BE2C (cell line): Measurements from ENCODE around the gene TMEM138.

Experiments
- DNase-seq: peaks from one replicate; pipeline ENCODE4 v3.0.0-alpha.2; 2020
- H3K27me3 ChIP-seq: fragments of 250-450 bp; sonication (Bioruptor Pico); 2 replicates; pipeline ENCODE4 v1.5.1; 2020; ENCODE audit warnings: mild to moderate bottlenecking
- H3K36me3 ChIP-seq: fragments of 250-450 bp; sonication (Bioruptor Pico); 2 replicates; pipeline ENCODE4 v1.5.1; 2020; ENCODE audit warnings: mild to moderate bottlenecking
- H3K4me1 ChIP-seq: fragments of 250-450 bp; sonication (Bioruptor Pico); 2 replicates; pipeline ENCODE4 v1.5.1; 2020
- H3K4me3 ChIP-seq: 2 replicates; pipeline ENCODE4 v1.5.1; 2011; ENCODE audit warnings: low read depth, low read length
- H3K9me3 ChIP-seq: fragments of 250-450 bp; sonication (Bioruptor Pico); 2 replicates; pipeline ENCODE4 v1.5.1; 2020
- CTCF ChIP-seq: IDR thresholded peaks from 2 replicates; pipeline ENCODE4 v1.5.1; 2012; ENCODE audit warnings: mild to moderate bottlenecking, low read depth, low read length

TMEM138 gene

GRCh38 chr11:61329871-61330270 is 32.3 kb upstream of the TMEM138 start:
- Histone ChIP-seq H3K4me1 (no peaks in the 10 kb centered on the region), H3K27me3 (no peaks in the 10 kb centered on the region), H3K4me3 (no peak overlapping the region), H3K9me3 (no peaks in the 10 kb centered on the region), H3K36me3 (peaks cover 21% of the 10 kb centered on the region)
- no peak for DNase-seq
- no peak for TF ChIP-seq CTCF

- H3K27me3 ChIP-seq, result no peaks in the 10 kb centered on the region
- H3K4me3 ChIP-seq, result peak overlapping the region; percentile 89
- H3K9me3 ChIP-seq, result no peaks in the 10 kb centered on the region
- TF ChIP-seq CTCF, result no peak
- H3K36me3 ChIP-seq, result peaks cover 13% of the 10 kb centered on the region
- H3K4me1 ChIP-seq, result no peaks in the 10 kb centered on the region; the same call in 1 of the 2 replicates
- no peak for DNase-seq
Observed at GRCh38 chr11:61331651-61332050, 30.5 kb upstream of the TMEM138 start.

- DNase-seq, result no peak
- Histone ChIP-seq H3K36me3 (peaks cover 8% of the 10 kb centered on the region), H3K4me1 (no peaks in the 10 kb centered on the region; the same call in 1 of the 2 replicates)
Observed at GRCh38 chr11:61332281-61332796, 29.8 kb upstream of the TMEM138 start.

GRCh38 chr11:61332797-61333549 is 29.2 kb upstream of the TMEM138 start, which contains the start of the genes DDB1 and TKFC:
TSS of gene DDB1 (minus strand) at chr11:61333105. CDS start at chr11:61332968, 137 bp downstream.
TSS of gene TKFC (plus strand) at chr11:61333228. CDS start at chr11:61334729, 1,501 bp downstream.
- H3K9me3 ChIP-seq, result no peaks in the 10 kb centered on the region
- H3K36me3 ChIP-seq, result peaks cover 5% of the 10 kb centered on the region
- no peak for TF ChIP-seq CTCF
- DNase-seq, result peak; percentile 94
- no peaks in the 10 kb centered on the region; the same call in 1 of the 2 replicates for H3K4me1 ChIP-seq
- H3K27me3 ChIP-seq, result no peaks in the 10 kb centered on the region
- H3K4me3 ChIP-seq, result peak within 1 kb of the TSS; percentile 89

More at GRCh38 chr11:61332281-61332796, 29.8 kb upstream of the TMEM138 start:
- Histone ChIP-seq H3K9me3 (no peaks in the 10 kb centered on the region), H3K4me3 (peak overlapping the region; percentile 89), H3K27me3 (no peaks in the 10 kb centered on the region)
- no peak for TF ChIP-seq CTCF

GRCh38 chr11:61333550-61334433 is 28.4 kb upstream of the TMEM138 start:
- no peaks in the 10 kb centered on the region for H3K9me3 ChIP-seq
- no peak for DNase-seq
- TF ChIP-seq CTCF, result no peak
- H3K36me3 ChIP-seq, result peaks cover 5% of the 10 kb centered on the region
- H3K4me3 ChIP-seq, result peak overlapping the region; percentile 89
- H3K27me3 ChIP-seq, result no peaks in the 10 kb centered on the region
- no peaks in the 10 kb centered on the region; the same call in 1 of the 2 replicates for H3K4me1 ChIP-seq
